ENCODE measurements around the gene FNIP2.

The FNIP2 gene

GRCh38 chr4:158762553-158762952 lies 6.3 kb upstream of the FNIP2 start:
- no peak for DNase-seq (ENCODE audit: low read depth, low spot score)

- no peak for DNase-seq (ENCODE audit: low read depth, low spot score)
Observed at GRCh38 chr4:158763462-158763861, 5.4 kb upstream of the FNIP2 start.

GRCh38 chr4:158766434-158767044 lies 2.3 kb upstream of the FNIP2 start:
- DNase-seq (ENCODE audit: low read depth, low spot score), result no peak

- DNase-seq (ENCODE audit: low read depth, low spot score), result no peak
Observed at GRCh38 chr4:158767451-158767850, 1.4 kb upstream of the FNIP2 start.

GRCh38 chr4:158769175-158769921 lies 522 bp downstream of the FNIP2 start:
- peak; percentile 60 for DNase-seq (ENCODE audit: low read depth, low spot score)

- no peak for DNase-seq (ENCODE audit: low read depth, low spot score)
Observed at GRCh38 chr4:158770671-158771070, 1.8 kb downstream of the FNIP2 start.

- no peak for DNase-seq (ENCODE audit: low read depth, low spot score)
Observed at GRCh38 chr4:158771776-158772175, 3.0 kb downstream of the FNIP2 start.

- peak; percentile 71 for DNase-seq (ENCODE audit: low read depth, low spot score)
Observed at GRCh38 chr4:158775091-158775651, 6.3 kb downstream of the FNIP2 start.

- DNase-seq (ENCODE audit: low read depth, low spot score), result no peak
Observed at GRCh38 chr4:158776106-158776505, 7.3 kb downstream of the FNIP2 start.

- DNase-seq (ENCODE audit: low read depth, low spot score), result no peak
Observed at GRCh38 chr4:158777423-158778155, 8.8 kb downstream of the FNIP2 start.

- no peak for DNase-seq (ENCODE audit: low read depth, low spot score)
Observed at GRCh38 chr4:158778156-158778711, 9.4 kb downstream of the FNIP2 start.

GRCh38 chr4:158778712-158779111 lies 9.9 kb downstream of the FNIP2 start:
- no peak for DNase-seq (ENCODE audit: low read depth, low spot score)

GRCh38 chr4:158781963-158782362 lies 13.1 kb downstream of the FNIP2 start:
- DNase-seq (ENCODE audit: low read depth, low spot score), result no peak

GRCh38 chr4:158782551-158783360 lies 13.9 kb downstream of the FNIP2 start:
- DNase-seq (ENCODE audit: low read depth, low spot score), result no peak

GRCh38 chr4:158783785-158784184 lies 15.0 kb downstream of the FNIP2 start:
- DNase-seq (ENCODE audit: low read depth, low spot score), result no peak

- no peak for DNase-seq (ENCODE audit: low read depth, low spot score)
Observed at GRCh38 chr4:158785718-158786117, 16.9 kb downstream of the FNIP2 start.

GRCh38 chr4:158786121-158786601 lies 17.3 kb downstream of the FNIP2 start:
- peak; percentile 57 for DNase-seq (ENCODE audit: low read depth, low spot score)

GRCh38 chr4:158786955-158787354 lies 18.1 kb downstream of the FNIP2 start:
- no peak for DNase-seq (ENCODE audit: low read depth, low spot score)

- DNase-seq (ENCODE audit: low read depth, low spot score), result no peak
Observed at GRCh38 chr4:158787709-158788475, 19.1 kb downstream of the FNIP2 start.

- DNase-seq (ENCODE audit: low read depth, low spot score), result no peak
Observed at GRCh38 chr4:158788516-158788915, 19.7 kb downstream of the FNIP2 start.
